ENCODE results near the gene GALC. TPM values are rescaled to one million over a fixed set of nuclear protein-coding genes. Genes with fewer than 3 reads are reported as not detected.

The GALC gene
- total RNA-seq, 1 experiment from 2014 or later = 10.7 TPM

DNA sequence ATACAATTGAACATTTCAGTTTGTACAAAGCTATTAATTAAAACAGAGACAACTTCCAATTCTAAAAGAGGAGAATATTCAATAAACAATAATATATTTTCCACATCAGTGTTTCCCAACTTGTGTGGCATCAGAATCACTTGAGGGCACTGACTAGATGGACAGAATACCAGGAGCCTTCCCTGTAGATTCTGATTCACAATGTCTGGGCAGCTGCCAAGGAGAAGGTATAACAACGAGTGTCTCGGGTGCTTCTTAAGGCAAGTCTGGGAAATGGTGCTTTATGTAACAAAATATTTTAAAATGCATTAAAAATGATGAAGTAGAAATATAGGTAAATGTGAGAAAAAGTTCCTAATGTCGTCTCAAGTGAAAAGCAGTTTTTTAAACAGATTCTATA is 26.2 kb downstream of the GALC start:
- ATAC-seq (no peak), DNase-seq (ENCODE audit: low spot score) (no peak)
- Mint-ChIP-seq H3K27me3 (ENCODE audit: low read depth) (no peaks in the 10 kb centered on the region), H3K4me3 (no peak overlapping the region), H3K9me3 (no peaks in the 10 kb centered on the region), H3K36me3 (peaks cover 2% of the 10 kb centered on the region; the same call in 1 of the 2 replicates), H3K27ac (no peak overlapping the region), H3K4me1 (no peaks in the 10 kb centered on the region)
- CTCF ChIA-PET = no interaction called here
- TF ChIP-seq, protein P1, sequence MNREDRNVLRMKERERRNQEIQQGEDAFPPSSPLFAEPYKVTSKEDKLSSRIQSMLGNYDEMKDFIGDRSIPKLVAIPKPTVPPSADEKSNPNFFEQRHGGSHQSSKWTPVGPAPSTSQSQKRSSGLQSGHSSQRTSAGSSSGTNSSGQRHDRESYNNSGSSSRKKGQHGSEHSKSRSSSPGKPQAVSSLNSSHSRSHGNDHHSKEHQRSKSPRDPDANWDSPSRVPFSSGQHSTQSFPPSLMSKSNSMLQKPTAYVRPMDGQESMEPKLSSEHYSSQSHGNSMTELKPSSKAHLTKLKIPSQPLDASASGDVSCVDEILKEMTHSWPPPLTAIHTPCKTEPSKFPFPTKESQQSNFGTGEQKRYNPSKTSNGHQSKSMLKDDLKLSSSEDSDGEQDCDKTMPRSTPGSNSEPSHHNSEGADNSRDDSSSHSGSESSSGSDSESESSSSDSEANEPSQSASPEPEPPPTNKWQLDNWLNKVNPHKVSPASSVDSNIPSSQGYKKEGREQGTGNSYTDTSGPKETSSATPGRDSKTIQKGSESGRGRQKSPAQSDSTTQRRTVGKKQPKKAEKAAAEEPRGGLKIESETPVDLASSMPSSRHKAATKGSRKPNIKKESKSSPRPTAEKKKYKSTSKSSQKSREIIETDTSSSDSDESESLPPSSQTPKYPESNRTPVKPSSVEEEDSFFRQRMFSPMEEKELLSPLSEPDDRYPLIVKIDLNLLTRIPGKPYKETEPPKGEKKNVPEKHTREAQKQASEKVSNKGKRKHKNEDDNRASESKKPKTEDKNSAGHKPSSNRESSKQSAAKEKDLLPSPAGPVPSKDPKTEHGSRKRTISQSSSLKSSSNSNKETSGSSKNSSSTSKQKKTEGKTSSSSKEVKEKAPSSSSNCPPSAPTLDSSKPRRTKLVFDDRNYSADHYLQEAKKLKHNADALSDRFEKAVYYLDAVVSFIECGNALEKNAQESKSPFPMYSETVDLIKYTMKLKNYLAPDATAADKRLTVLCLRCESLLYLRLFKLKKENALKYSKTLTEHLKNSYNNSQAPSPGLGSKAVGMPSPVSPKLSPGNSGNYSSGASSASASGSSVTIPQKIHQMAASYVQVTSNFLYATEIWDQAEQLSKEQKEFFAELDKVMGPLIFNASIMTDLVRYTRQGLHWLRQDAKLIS (CRISPR knock-in tag; IDR thresholded peaks at IDR 0.05; ENCODE audit: borderline replicate concordance) = no peak
- TF ChIP-seq, protein P2, sequence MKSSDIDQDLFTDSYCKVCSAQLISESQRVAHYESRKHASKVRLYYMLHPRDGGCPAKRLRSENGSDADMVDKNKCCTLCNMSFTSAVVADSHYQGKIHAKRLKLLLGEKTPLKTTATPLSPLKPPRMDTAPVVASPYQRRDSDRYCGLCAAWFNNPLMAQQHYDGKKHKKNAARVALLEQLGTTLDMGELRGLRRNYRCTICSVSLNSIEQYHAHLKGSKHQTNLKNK (CRISPR knock-in tag; IDR thresholded peaks at IDR 0.05) = no peak
- no peak for TF ChIP-seq KAT7 (CRISPR knock-in tag; IDR thresholded peaks at IDR 0.05; ENCODE audit: borderline replicate concordance)
- TF ChIP-seq, protein P3, sequence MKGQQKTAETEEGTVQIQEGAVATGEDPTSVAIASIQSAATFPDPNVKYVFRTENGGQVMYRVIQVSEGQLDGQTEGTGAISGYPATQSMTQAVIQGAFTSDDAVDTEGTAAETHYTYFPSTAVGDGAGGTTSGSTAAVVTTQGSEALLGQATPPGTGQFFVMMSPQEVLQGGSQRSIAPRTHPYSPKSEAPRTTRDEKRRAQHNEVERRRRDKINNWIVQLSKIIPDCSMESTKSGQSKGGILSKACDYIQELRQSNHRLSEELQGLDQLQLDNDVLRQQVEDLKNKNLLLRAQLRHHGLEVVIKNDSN (CRISPR knock-in tag; IDR thresholded peaks at IDR 0.05) = no peak
- no peak for TF ChIP-seq SP1 (CRISPR knock-in tag; conservative IDR thresholded peaks at IDR 0.05)
- no peak for TF ChIP-seq ZBTB21 (CRISPR knock-in tag; IDR thresholded peaks at IDR 0.05; ENCODE audit: borderline replicate concordance)
- TF ChIP-seq, protein P4, sequence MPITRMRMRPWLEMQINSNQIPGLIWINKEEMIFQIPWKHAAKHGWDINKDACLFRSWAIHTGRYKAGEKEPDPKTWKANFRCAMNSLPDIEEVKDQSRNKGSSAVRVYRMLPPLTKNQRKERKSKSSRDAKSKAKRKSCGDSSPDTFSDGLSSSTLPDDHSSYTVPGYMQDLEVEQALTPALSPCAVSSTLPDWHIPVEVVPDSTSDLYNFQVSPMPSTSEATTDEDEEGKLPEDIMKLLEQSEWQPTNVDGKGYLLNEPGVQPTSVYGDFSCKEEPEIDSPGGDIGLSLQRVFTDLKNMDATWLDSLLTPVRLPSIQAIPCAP (CRISPR knock-in tag; IDR thresholded peaks at IDR 0.05) = no peak
- no peak for TF ChIP-seq NFYB (CRISPR knock-in tag; conservative IDR thresholded peaks at IDR 0.05; ENCODE audit: low read depth)
- TF ChIP-seq, protein P5, sequence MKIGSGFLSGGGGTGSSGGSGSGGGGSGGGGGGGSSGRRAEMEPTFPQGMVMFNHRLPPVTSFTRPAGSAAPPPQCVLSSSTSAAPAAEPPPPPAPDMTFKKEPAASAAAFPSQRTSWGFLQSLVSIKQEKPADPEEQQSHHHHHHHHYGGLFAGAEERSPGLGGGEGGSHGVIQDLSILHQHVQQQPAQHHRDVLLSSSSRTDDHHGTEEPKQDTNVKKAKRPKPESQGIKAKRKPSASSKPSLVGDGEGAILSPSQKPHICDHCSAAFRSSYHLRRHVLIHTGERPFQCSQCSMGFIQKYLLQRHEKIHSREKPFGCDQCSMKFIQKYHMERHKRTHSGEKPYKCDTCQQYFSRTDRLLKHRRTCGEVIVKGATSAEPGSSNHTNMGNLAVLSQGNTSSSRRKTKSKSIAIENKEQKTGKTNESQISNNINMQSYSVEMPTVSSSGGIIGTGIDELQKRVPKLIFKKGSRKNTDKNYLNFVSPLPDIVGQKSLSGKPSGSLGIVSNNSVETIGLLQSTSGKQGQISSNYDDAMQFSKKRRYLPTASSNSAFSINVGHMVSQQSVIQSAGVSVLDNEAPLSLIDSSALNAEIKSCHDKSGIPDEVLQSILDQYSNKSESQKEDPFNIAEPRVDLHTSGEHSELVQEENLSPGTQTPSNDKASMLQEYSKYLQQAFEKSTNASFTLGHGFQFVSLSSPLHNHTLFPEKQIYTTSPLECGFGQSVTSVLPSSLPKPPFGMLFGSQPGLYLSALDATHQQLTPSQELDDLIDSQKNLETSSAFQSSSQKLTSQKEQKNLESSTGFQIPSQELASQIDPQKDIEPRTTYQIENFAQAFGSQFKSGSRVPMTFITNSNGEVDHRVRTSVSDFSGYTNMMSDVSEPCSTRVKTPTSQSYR (CRISPR knock-in tag; IDR thresholded peaks at IDR 0.05) = no peak
- TF ChIP-seq, protein P6, sequence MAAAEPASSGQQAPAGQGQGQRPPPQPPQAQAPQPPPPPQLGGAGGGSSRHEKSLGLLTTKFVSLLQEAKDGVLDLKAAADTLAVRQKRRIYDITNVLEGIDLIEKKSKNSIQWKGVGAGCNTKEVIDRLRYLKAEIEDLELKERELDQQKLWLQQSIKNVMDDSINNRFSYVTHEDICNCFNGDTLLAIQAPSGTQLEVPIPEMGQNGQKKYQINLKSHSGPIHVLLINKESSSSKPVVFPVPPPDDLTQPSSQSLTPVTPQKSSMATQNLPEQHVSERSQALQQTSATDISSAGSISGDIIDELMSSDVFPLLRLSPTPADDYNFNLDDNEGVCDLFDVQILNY (CRISPR knock-in tag; IDR thresholded peaks at IDR 0.05) = no peak
- TF ChIP-seq SOX15 (CRISPR knock-in tag; IDR thresholded peaks at IDR 0.05) = no peak
- TF ChIP-seq, protein P7, sequence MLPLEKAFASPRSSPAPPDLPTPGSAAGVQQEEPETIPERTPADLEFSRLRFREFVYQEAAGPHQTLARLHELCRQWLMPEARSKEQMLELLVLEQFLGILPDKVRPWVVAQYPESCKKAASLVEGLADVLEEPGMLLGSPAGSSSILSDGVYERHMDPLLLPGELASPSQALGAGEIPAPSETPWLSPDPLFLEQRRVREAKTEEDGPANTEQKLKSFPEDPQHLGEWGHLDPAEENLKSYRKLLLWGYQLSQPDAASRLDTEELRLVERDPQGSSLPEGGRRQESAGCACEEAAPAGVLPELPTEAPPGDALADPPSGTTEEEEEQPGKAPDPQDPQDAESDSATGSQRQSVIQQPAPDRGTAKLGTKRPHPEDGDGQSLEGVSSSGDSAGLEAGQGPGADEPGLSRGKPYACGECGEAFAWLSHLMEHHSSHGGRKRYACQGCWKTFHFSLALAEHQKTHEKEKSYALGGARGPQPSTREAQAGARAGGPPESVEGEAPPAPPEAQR (CRISPR knock-in tag; IDR thresholded peaks at IDR 0.05) = no peak
- no peak for TF ChIP-seq GRHL2 (CRISPR knock-in tag; IDR thresholded peaks at IDR 0.05; ENCODE audit: insufficient replicate concordance, severe bottlenecking)
- POLR2A ChIA-PET = no interaction called here

DNA sequence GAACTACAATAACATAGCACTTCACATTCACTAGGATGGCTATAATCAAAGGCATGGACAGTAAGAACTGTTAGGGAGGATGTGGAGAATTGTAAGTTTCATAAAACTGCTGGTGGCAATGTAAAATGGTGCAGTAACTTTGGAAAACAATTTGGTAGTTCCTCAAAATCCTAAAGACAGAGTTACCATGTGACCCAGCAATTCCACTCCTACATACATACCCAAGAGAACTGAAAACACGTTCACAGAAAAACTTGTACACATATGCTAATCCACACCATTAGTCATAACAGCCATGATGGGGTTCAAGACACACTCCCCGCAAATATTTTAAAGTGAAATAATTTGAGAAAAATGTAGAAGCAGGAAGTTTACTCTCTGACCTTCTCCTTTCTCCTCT is 31.7 kb downstream of the GALC start:
- DNase-seq (ENCODE audit: low spot score) (no peak), ATAC-seq (no peak)
- H3K27me3 Mint-ChIP-seq (ENCODE audit: low read depth) = no peaks in the 10 kb centered on the region
- H3K4me3 Mint-ChIP-seq = no peak overlapping the region
- POLR2A ChIA-PET = no interaction called here
- CTCF ChIA-PET = no interaction called here
- TF ChIP-seq JUN (CRISPR knock-in tag; IDR thresholded peaks at IDR 0.05) (no peak), IRF2 (CRISPR knock-in tag; IDR thresholded peaks at IDR 0.05; ENCODE audit: borderline replicate concordance, low read depth) (no peak), ETV6 (CRISPR knock-in tag; IDR thresholded peaks at IDR 0.05) (no peak), GABPB1 (CRISPR knock-in tag; IDR thresholded peaks at IDR 0.05) (no peak), FOXP1 (CRISPR knock-in tag; IDR thresholded peaks at IDR 0.05; ENCODE audit: borderline replicate concordance) (no peak)
- TF ChIP-seq, protein P8, sequence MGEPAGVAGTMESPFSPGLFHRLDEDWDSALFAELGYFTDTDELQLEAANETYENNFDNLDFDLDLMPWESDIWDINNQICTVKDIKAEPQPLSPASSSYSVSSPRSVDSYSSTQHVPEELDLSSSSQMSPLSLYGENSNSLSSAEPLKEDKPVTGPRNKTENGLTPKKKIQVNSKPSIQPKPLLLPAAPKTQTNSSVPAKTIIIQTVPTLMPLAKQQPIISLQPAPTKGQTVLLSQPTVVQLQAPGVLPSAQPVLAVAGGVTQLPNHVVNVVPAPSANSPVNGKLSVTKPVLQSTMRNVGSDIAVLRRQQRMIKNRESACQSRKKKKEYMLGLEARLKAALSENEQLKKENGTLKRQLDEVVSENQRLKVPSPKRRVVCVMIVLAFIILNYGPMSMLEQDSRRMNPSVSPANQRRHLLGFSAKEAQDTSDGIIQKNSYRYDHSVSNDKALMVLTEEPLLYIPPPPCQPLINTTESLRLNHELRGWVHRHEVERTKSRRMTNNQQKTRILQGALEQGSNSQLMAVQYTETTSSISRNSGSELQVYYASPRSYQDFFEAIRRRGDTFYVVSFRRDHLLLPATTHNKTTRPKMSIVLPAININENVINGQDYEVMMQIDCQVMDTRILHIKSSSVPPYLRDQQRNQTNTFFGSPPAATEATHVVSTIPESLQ (CRISPR knock-in tag; IDR thresholded peaks at IDR 0.05) = no peak
- TF ChIP-seq, protein P4 (CRISPR knock-in tag; IDR thresholded peaks at IDR 0.05) = no peak
- TF ChIP-seq, protein P9, sequence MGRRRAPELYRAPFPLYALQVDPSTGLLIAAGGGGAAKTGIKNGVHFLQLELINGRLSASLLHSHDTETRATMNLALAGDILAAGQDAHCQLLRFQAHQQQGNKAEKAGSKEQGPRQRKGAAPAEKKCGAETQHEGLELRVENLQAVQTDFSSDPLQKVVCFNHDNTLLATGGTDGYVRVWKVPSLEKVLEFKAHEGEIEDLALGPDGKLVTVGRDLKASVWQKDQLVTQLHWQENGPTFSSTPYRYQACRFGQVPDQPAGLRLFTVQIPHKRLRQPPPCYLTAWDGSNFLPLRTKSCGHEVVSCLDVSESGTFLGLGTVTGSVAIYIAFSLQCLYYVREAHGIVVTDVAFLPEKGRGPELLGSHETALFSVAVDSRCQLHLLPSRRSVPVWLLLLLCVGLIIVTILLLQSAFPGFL (CRISPR knock-in tag; IDR thresholded peaks at IDR 0.05; ENCODE audit: borderline replicate concordance) = no peak
- no peaks in the 10 kb centered on the region for H3K9me3 Mint-ChIP-seq
- peaks cover 6% of the 10 kb centered on the region for H3K36me3 Mint-ChIP-seq
- H3K4me1 Mint-ChIP-seq = no peaks in the 10 kb centered on the region
- H3K27ac Mint-ChIP-seq = no peak overlapping the region

All from WTC11 (cell line).